ENCODE results near the gene GALNS. TPM values are rescaled to one million over a fixed set of nuclear protein-coding genes. Genes with fewer than 3 reads are reported as not detected.

GALNS gene
- total and polyA plus RNA-seq, 2 donors (not counting 1 experiment from before 2014, with no cell fraction given), result 45.5 to 68.4 TPM

DNA sequence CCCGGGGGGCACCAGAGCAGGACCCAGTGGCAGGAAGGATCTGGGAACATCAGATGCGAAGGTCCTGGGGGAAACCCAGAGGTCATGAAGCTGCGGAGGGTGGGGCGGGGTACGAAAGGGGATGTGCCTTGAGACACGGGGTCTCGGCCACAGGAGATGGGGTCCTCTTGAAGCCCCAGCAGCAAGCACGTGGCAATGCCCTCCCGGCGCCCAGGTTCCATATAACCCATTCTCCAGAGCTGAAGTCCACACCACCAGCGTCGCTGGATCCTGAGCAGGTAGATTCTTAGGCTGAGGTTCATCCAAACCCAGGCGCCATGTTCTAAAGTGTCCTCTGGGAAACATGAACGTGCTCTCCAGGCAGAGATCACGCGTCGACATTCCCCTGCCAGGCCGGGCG lies 92.7 kb downstream of the GALNS start:
- Histone ChIP-seq H3K27me3 (replicated peaks in 1 of 4; ENCODE audit: control extremely low read depth in 1 of 4, control insufficient read depth in 3 of 4, insufficient read depth in 4 of 4, low read length in 3 of 4) (no peaks in the 10 kb centered on the region), H2AFZ (ENCODE audit: insufficient read depth, low read depth, low read length, poor library complexity, severe bottlenecking) (no peak overlapping the region), H3K9ac (ENCODE audit: low read length) (no peak overlapping the region), H3K4me3 (ENCODE audit: control extremely low read depth in 1 of 5, extremely low read depth in 1 of 5, insufficient read depth in 1 of 5, low read depth in 2 of 5, low read length in 4 of 5) (no peak overlapping the region), H3K27ac (ENCODE audit: low read length in 2 of 2) (no peak overlapping the region), H3K36me3 (replicated peaks in 1 of 2; ENCODE audit: control extremely low read depth in 1 of 2, control insufficient read depth in 1 of 2, extremely low read depth in 1 of 2, insufficient read depth in 2 of 2, low read length in 1 of 2) (peaks cover 0 to 9% of the 10 kb centered on the region in 2 experiments), H4K20me1 (ENCODE audit: control insufficient read depth, insufficient read depth, low read length, poor library complexity, severe bottlenecking) (peaks cover 95% of the 10 kb centered on the region), H3K4me1 (ENCODE audit: control insufficient read depth in 2 of 2, insufficient read depth in 2 of 2, low read length in 2 of 2) (peaks cover 29 to 38% of the 10 kb centered on the region in 2 donors), H3K9me3 (ENCODE audit: control extremely low read depth in 1 of 3, control insufficient read depth in 2 of 3, insufficient read depth in 1 of 3, low read length in 2 of 3) (peaks cover 0 to 7% (median 0%) of the 10 kb centered on the region in 3 donors), H3K79me2 (ENCODE audit: control insufficient read depth, insufficient read depth, low read length) (peaks cover 98% of the 10 kb centered on the region), H3K4me2 (replicated peaks; ENCODE audit: low read depth, low read length, poor library complexity, severe bottlenecking) (no peak overlapping the region)
- 97% methylated on average over 19 of the region's 19 CpGs for WGBS (ENCODE audit: insufficient coverage)
- ChIA-PET POLR2A (interaction anchor here (0.7 kb wide), 1 partner anchor 19 kb away, joined by 3 read pairs; no protein-coding TSS in a partner anchor), CTCF (interaction anchor here (1.1 to 1.5 kb wide), 3 partner anchors 18 to 84 kb away, joined by 3 to 4 read pairs (median 3); no protein-coding TSS in a partner anchor)
- peak overlapping the region; percentile 15 for H3K27ac Mint-ChIP-seq
- H3K9me3 Mint-ChIP-seq (ENCODE audit: insufficient read depth), result no peaks in the 10 kb centered on the region
- no peak overlapping the region for H3K4me3 Mint-ChIP-seq
- no peak for TF ChIP-seq EZH2 (IDR thresholded peaks at IDR 0.05; ENCODE audit: borderline replicate concordance, insufficient read depth, low read depth, low read length, poor library complexity, severe bottlenecking)
- TF ChIP-seq, protein P1, sequence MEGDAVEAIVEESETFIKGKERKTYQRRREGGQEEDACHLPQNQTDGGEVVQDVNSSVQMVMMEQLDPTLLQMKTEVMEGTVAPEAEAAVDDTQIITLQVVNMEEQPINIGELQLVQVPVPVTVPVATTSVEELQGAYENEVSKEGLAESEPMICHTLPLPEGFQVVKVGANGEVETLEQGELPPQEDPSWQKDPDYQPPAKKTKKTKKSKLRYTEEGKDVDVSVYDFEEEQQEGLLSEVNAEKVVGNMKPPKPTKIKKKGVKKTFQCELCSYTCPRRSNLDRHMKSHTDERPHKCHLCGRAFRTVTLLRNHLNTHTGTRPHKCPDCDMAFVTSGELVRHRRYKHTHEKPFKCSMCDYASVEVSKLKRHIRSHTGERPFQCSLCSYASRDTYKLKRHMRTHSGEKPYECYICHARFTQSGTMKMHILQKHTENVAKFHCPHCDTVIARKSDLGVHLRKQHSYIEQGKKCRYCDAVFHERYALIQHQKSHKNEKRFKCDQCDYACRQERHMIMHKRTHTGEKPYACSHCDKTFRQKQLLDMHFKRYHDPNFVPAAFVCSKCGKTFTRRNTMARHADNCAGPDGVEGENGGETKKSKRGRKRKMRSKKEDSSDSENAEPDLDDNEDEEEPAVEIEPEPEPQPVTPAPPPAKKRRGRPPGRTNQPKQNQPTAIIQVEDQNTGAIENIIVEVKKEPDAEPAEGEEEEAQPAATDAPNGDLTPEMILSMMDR (IDR thresholded peaks at IDR 0.05), result no peak
- no peak for DNase-seq
- intact Hi-C loops (cut with micrococcal nuclease), result no loop called here
- H3K27me3 Mint-ChIP-seq, result no peaks in the 10 kb centered on the region
- no peak for ATAC-seq (ENCODE audit: low read depth)
- H3K4me1 Mint-ChIP-seq, result peaks cover 38% of the 10 kb centered on the region

Other genes with a start within 250 kb of the GALNS start
- gene IL17C, start 218.4 kb downstream of the GALNS start, total RNA-seq, result 1.4 and 1.5 TPM in 2 replicates
- 1.3 and 3.5 TPM in 2 replicates for gene IL17C, start 218.4 kb downstream of the GALNS start, polyA plus RNA-seq
- gene CYBA, start 205.9 kb downstream of the GALNS start, total RNA-seq, result 698 and 701 TPM in 2 replicates
- gene CYBA, start 205.9 kb downstream of the GALNS start, polyA plus RNA-seq, result 1,091 and 1,336 TPM in 2 replicates
- gene MVD, start 193.9 kb downstream of the GALNS start, total RNA-seq, result 84.5 and 95.4 TPM in 2 replicates
- 40.9 and 49.4 TPM in 2 replicates for gene MVD, start 193.9 kb downstream of the GALNS start, polyA plus RNA-seq
- 8.2 and 8.8 TPM in 2 replicates for gene SNAI3, start 170.4 kb downstream of the GALNS start, total RNA-seq
- gene SNAI3, start 170.4 kb downstream of the GALNS start, polyA plus RNA-seq, result 3.7 and 6.5 TPM in 2 replicates
- 64.1 and 75.8 TPM in 2 replicates for gene RNF166, start 150.5 kb downstream of the GALNS start, total RNA-seq
- 65.0 and 94.1 TPM in 2 replicates for gene RNF166, start 150.5 kb downstream of the GALNS start, polyA plus RNA-seq
- gene CTU2, start 150.4 kb downstream of the GALNS start, total RNA-seq, result 18.4 and 19.3 TPM in 2 replicates
- gene CTU2, start 150.4 kb downstream of the GALNS start, polyA plus RNA-seq, result 17.3 and 23.7 TPM in 2 replicates
- 108 and 118 TPM in 2 replicates for gene PIEZO1, start 71.7 kb downstream of the GALNS start, total RNA-seq
- gene PIEZO1, start 71.7 kb downstream of the GALNS start, polyA plus RNA-seq, result 331 and 354 TPM in 2 replicates
- gene CDT1, start 53.2 kb downstream of the GALNS start, total RNA-seq, result 0.27 and 1.3 TPM in 2 replicates
- 0.36 and 0.48 TPM in 2 replicates for gene CDT1, start 53.2 kb downstream of the GALNS start, polyA plus RNA-seq
- gene APRT, start 45.0 kb downstream of the GALNS start, total RNA-seq, result 111 and 124 TPM in 2 replicates
- gene APRT, start 45.0 kb downstream of the GALNS start, polyA plus RNA-seq, result 121 and 161 TPM in 2 replicates
- gene TRAPPC2L, start 180 bp upstream of the GALNS start, total RNA-seq, result 55.5 and 65.1 TPM in 2 replicates
- gene TRAPPC2L, start 180 bp upstream of the GALNS start, polyA plus RNA-seq, result 29.7 and 33.5 TPM in 2 replicates
- 0.68 and 0.84 TPM in 2 replicates for gene PABPN1L, start 9.7 kb upstream of the GALNS start, total RNA-seq
- gene PABPN1L, start 9.7 kb upstream of the GALNS start, polyA plus RNA-seq, result 0.21 and 0.84 TPM in 2 replicates
- 58.3 and 58.5 TPM in 2 replicates for gene CBFA2T3, start 120.3 kb upstream of the GALNS start, total RNA-seq
- 40.8 and 44.8 TPM in 2 replicates for gene CBFA2T3, start 120.3 kb upstream of the GALNS start, polyA plus RNA-seq
- gene ACSF3, start 236.9 kb upstream of the GALNS start, total RNA-seq, result 113 and 115 TPM in 2 replicates
- 41.8 and 45.2 TPM in 2 replicates for gene ACSF3, start 236.9 kb upstream of the GALNS start, polyA plus RNA-seq

Measured in B cell (primary cell).